Measurements from ENCODE around the gene CALM3.

The CALM3 gene

GRCh38 chr19:46610413-46610775, 9.3 kb downstream of the CALM3 start:
- no peak overlapping the region for H3K4me3 ChIP-seq (ENCODE audit: low read length)
- H3K79me2 ChIP-seq (ENCODE audit: low read length) = peaks cover 9% of the 10 kb centered on the region
- no peaks in the 10 kb centered on the region for H3K9me2 ChIP-seq (replicated peaks; ENCODE audit: insufficient read depth, low read length)
- H3K4me2 ChIP-seq (ENCODE audit: low read depth, low read length) = no peak overlapping the region
- H3K4me1 ChIP-seq (ENCODE audit: low read length) = peaks cover 18% of the 10 kb centered on the region
- no peak overlapping the region for H2AFZ ChIP-seq (ENCODE audit: low read length)
- no peak overlapping the region for H3K27ac ChIP-seq (ENCODE audit: low read length)
- no peaks in the 10 kb centered on the region for H3K9me3 ChIP-seq (replicated peaks; ENCODE audit: insufficient read depth, low read length)
- peaks cover 39% of the 10 kb centered on the region for H3K27me3 ChIP-seq (replicated peaks; ENCODE audit: insufficient read depth, low read length)
- H3K36me3 ChIP-seq (replicated peaks; ENCODE audit: insufficient read depth, low read length) = peaks cover 11% of the 10 kb centered on the region; the same call in 1 of the 2 replicates
- peaks cover 37% of the 10 kb centered on the region for H4K20me1 ChIP-seq (ENCODE audit: insufficient read depth, low read length)
- peaks cover 23% of the 10 kb centered on the region for H3F3A ChIP-seq (ENCODE audit: insufficient read depth, low read length)
- no peak overlapping the region for H3K9ac ChIP-seq (ENCODE audit: low read length)
- no peak for TF ChIP-seq EZH2phosphoT487 (IDR thresholded peaks at IDR 0.05; ENCODE audit: low read length)
- TF ChIP-seq EZH2 (optimal IDR thresholded peaks at IDR 0.05; ENCODE audit: low read depth, low read length) = no peak
- TF ChIP-seq, protein P1, sequence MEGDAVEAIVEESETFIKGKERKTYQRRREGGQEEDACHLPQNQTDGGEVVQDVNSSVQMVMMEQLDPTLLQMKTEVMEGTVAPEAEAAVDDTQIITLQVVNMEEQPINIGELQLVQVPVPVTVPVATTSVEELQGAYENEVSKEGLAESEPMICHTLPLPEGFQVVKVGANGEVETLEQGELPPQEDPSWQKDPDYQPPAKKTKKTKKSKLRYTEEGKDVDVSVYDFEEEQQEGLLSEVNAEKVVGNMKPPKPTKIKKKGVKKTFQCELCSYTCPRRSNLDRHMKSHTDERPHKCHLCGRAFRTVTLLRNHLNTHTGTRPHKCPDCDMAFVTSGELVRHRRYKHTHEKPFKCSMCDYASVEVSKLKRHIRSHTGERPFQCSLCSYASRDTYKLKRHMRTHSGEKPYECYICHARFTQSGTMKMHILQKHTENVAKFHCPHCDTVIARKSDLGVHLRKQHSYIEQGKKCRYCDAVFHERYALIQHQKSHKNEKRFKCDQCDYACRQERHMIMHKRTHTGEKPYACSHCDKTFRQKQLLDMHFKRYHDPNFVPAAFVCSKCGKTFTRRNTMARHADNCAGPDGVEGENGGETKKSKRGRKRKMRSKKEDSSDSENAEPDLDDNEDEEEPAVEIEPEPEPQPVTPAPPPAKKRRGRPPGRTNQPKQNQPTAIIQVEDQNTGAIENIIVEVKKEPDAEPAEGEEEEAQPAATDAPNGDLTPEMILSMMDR (IDR thresholded peaks at IDR 0.05; ENCODE audit: low read length) = no peak
- no peak for DNase-seq

DNA sequence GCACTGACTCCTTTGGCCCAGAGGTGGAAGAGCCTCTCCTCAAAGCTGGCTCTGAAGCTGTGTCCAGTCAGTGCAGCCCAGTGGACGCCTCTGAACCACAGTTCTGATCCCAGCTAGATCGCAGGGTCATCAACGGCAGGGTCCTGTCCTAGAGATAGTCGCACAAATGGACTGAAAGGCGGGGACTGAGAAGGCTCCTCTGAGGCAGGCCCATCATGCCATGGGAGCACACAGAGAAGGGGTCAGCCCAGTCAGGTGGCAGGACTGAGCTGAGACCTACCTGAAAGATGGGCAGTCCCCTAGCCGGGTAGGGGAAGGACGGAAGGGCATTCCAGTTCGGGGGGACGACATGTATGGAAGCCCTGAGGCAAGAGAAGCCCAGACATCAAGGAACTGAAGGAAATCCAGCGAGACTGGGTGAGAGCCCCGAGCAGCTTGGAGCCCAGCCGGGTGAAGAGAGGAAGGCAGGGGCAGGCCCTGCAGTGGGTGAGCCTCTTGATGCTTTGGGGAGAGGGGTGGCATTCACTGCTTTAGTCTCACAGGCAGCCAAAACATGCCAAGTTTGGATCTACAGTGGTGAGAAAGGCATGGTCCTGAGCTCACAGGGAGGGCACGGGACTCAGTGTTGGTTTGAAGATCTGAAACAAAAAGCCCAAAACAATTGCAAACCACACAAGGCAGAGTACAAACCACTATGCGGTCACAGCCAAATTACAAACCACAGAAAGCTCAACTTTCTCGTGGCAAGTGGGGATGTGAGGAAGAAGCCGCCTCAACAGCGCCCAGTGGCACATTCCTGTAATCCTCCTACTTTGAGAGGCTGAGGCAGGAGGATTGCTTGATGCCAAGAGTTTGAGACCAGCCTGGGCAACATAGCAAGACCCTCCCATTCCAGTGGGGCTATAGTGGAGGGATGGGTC, 10.0 kb downstream of the CALM3 start:
- Histone ChIP-seq H3K27ac (ENCODE audit: low read length) (no peak overlapping the region), H3K4me1 (ENCODE audit: low read length) (peaks cover 18% of the 10 kb centered on the region), H3K36me3 (replicated peaks; ENCODE audit: insufficient read depth, low read length) (peaks cover 11% of the 10 kb centered on the region; the same call in 1 of the 2 replicates), H3K4me3 (ENCODE audit: low read length) (no peak overlapping the region), H3K79me2 (ENCODE audit: low read length) (0 out of 2 replicates have a peak, but pooled peaks cover 3% of the 10 kb centered on the region), H3K9me3 (replicated peaks; ENCODE audit: insufficient read depth, low read length) (no peaks in the 10 kb centered on the region), H3K9ac (ENCODE audit: low read length) (no peak overlapping the region), H3K9me2 (replicated peaks; ENCODE audit: insufficient read depth, low read length) (no peaks in the 10 kb centered on the region), H4K20me1 (ENCODE audit: insufficient read depth, low read length) (peaks cover 30% of the 10 kb centered on the region), H2AFZ (ENCODE audit: low read length) (no peak overlapping the region), H3F3A (ENCODE audit: insufficient read depth, low read length) (peaks cover 23% of the 10 kb centered on the region), H3K4me2 (ENCODE audit: low read depth, low read length) (no peak overlapping the region; the same call in 1 of the 2 replicates), H3K27me3 (replicated peaks; ENCODE audit: insufficient read depth, low read length) (peaks cover 44% of the 10 kb centered on the region)
- DNase-seq = peak; percentile 75
- peak; percentile 89 for TF ChIP-seq EZH2phosphoT487 (IDR thresholded peaks at IDR 0.05; ENCODE audit: low read length)
- no peak for TF ChIP-seq EZH2 (optimal IDR thresholded peaks at IDR 0.05; ENCODE audit: low read depth, low read length)
- TF ChIP-seq, protein P1 (IDR thresholded peaks at IDR 0.05; ENCODE audit: low read length) = peak; percentile 15

- Histone ChIP-seq H4K20me1 (ENCODE audit: insufficient read depth, low read length) (peaks cover 26% of the 10 kb centered on the region), H3K27ac (ENCODE audit: low read length) (no peak overlapping the region), H3K36me3 (replicated peaks; ENCODE audit: insufficient read depth, low read length) (peaks cover 11% of the 10 kb centered on the region; the same call in 1 of the 2 replicates), H3K4me1 (ENCODE audit: low read length) (peaks cover 21% of the 10 kb centered on the region), H3K27me3 (replicated peaks; ENCODE audit: insufficient read depth, low read length) (peaks cover 51% of the 10 kb centered on the region), H2AFZ (ENCODE audit: low read length) (no peak overlapping the region), H3K79me2 (ENCODE audit: low read length) (0 out of 2 replicates have a peak, but pooled peaks cover under 1% of the 10 kb centered on the region), H3F3A (ENCODE audit: insufficient read depth, low read length) (peaks cover 23% of the 10 kb centered on the region), H3K9ac (ENCODE audit: low read length) (no peak overlapping the region), H3K9me3 (replicated peaks; ENCODE audit: insufficient read depth, low read length) (no peaks in the 10 kb centered on the region), H3K4me2 (ENCODE audit: low read depth, low read length) (no peak overlapping the region; the same call in 1 of the 2 replicates), H3K4me3 (ENCODE audit: low read length) (no peak overlapping the region), H3K9me2 (replicated peaks; ENCODE audit: insufficient read depth, low read length) (no peaks in the 10 kb centered on the region)
- DNase-seq = no peak
- TF ChIP-seq, protein P1 (IDR thresholded peaks at IDR 0.05; ENCODE audit: low read length) = no peak
- TF ChIP-seq EZH2phosphoT487 (IDR thresholded peaks at IDR 0.05; ENCODE audit: low read length) (no peak), EZH2 (optimal IDR thresholded peaks at IDR 0.05; ENCODE audit: low read depth, low read length) (no peak)
These were observed 10.6 kb downstream of the CALM3 start for GRCh38 chr19:46611776-46612175.
